NCI-H1417 (cell line): ENCODE measurements around the gene ATAD1.
"Not testable (repeated sequence)": the region's sequence is repeated elsewhere in the genome, so short reads cannot be mapped to it uniquely, and the experiment has no call there.

Experiments used
- DNase-seq, 3 experiments: peaks; one replicate each; lab custom pipeline; 2025; lab: John Stamatoyannopoulos, UW

Gene ATAD1

DNA sequence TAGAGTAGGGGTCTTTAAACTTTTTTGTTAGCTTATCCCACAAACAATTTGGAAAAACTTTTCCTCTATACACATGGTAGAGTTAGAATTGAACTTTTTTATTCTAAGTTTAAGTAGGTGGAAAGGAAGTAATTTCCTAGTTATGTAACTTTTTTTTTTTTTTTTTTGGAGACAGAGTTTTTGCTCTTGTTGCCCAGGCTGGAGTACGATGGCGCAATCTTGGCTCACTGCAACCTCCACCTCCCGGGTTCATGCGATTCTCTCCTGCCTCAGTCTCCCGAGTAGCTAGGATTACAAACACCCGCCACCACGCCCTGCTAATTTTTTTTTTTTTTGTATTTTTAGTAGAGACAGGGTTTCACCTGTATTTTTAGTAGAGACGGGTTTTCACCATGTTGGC is 28.7 kb upstream of the ATAD1 start:
- DNase-seq: not testable (repeated sequence)

GRCh38 chr10:87846023-87846422 is 28.0 kb upstream of the ATAD1 start:
- peak in 1 of 3 experiments; percentile 4 for DNase-seq

DNA sequence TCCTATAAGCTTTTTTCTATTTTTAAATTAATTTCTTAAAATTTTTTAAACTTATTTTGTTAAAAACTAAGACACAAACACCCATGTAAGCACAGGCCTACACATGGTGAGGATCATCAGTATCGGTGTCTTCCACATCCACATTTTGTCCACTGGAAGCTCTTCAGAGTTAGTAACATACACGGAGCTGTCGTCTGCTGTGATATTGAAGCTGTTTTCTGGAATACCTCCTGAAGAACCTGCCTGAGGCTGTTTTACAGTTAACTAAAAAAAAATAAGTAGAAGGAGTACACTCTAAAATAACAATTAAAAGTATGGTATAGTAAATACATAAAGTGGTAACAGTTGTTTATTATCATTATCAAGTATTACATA is 27.6 kb upstream of the ATAD1 start:
- DNase-seq: no peak

DNA sequence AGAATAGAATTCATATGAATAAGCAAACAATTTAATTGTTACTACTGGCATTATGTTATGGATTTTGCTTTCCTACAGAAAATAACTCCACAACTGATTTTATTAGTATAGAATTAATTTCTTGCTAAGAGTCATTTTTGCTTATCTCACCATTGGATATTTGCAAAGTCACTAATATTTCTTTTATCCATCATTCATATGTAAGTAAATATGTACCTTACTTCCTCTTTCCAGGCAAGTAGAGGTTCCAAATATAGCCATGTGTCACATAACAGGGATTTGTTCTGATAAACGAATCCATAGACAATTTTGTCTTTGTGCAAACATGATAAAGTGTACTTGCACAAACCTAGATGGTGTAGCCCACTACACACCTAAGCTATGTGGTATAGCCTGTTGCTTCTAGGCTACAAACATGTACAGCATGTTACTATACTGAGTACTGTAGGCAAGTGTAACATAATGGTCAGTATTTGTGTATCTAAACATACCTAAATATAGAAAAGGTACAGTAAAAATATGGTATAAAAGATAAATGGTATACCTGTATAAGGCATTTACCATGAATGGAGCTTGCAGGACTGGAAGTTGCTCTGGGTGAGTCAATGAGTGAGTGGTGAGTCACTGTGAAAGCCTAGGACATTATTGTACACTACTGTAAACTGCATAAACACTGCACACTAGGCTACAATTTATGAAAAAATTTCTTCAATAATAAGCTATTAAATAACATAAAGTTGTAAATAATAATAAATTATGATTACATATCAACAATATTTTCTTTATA is 27.0 kb upstream of the ATAD1 start:
- DNase-seq: no peak

DNA sequence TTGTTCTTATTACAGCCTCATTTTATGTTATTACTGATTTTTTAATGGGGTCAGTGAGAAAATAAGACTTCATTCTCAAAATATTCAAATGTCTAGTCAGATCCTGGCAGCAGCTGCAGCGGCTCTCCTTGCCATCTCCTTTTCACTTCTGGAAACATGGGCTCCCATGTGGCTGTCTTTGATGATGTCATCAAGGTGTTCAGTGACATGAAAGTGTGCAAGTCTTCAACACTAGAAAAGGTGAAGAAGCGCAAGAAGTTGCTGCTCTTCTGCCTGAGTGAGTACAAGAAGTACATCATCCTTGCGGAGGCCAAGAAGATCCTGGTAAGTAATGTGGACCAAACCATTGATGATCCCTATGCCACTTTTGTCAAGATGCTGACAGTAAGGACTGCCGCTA is 25.7 kb upstream of the ATAD1 start:
- peak in 1 of 3 experiments; percentile 55 for DNase-seq

DNA sequence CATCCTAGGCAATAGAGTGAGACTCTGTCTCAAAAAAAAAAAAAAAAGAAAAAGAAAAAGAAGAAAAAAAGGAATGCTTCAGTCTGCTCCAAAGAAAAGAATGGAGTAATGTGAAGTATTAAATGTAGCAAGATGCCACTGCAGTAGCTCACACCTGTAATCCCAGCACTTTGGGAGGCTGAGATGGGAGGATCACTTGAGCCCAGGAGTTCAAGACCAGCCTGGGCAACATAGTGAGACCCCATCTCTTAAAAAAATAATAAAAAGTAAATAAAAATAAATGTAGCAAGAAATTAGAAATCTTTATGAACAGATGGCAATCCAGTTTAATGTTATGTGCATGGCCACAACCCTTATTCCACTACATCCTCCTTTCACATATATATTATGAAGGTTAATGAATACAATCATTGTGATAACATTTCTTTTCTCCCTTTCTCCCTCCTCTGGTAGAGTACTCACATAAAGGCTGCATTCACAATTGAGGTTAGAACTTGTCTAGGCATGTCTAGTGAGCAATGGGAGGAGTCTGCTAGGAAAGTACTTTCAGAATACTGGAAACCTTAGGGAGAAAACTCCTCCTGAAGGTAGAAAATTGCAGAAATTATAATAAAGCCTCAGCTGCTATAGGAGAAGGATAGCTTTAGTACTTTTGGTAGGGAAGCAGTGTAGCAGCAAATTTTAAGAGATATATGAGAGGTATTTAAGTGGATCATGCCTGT is 24.9 kb upstream of the ATAD1 start:
- DNase-seq: peak in 2 of 3 experiments; percentile 4 to 71

- DNase-seq: no peak
These were observed 24.2 kb upstream of the ATAD1 start for GRCh38 chr10:87842220-87842641.

- DNase-seq: no peak
These were observed 23.2 kb upstream of the ATAD1 start for GRCh38 chr10:87841186-87841585.

- no peak for DNase-seq
These were observed 20.6 kb upstream of the ATAD1 start for GRCh38 chr10:87838650-87839049.

DNA sequence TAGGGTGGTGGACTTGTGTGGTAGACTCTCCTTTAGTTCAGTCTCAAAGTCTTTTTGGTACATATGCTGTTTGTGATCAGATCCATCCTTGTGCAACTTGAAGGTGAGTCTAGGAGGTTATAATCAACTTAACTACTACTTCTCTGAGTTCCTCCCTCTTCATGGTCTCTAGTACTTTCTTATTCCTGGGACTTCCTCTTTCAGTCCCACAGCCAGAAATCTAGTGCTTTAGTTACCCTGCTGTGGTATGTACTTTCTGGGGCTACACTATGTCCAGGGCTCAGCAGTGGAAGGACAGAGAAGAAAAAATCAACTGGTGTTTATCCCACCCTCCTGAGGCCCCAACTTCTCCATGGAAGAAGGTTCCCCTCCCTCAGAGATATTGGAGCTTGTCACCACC is 19.4 kb upstream of the ATAD1 start:
- no peak for DNase-seq

DNA sequence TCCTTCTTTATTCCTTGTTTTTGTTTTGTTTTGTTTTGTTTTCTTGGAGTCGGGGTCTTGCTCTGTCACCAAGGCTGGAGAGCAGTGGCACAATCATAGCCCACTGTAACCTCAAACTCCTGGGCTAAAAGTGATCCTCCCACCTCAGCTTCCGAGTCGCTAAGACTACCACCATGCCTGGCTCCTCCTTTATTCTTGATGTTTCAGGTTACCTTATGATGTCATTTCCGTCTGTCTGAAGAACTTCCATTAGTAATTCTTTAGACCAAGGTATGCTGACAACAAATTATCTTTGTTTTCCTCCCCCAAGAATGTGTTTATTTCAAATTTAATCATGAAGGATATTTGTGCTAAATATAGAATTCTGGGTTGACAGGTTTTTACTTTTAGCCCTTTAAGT is 18.1 kb upstream of the ATAD1 start:
- no peak for DNase-seq

- DNase-seq: no peak
These were observed 12.1 kb upstream of the ATAD1 start for GRCh38 chr10:87829986-87830729.

DNA sequence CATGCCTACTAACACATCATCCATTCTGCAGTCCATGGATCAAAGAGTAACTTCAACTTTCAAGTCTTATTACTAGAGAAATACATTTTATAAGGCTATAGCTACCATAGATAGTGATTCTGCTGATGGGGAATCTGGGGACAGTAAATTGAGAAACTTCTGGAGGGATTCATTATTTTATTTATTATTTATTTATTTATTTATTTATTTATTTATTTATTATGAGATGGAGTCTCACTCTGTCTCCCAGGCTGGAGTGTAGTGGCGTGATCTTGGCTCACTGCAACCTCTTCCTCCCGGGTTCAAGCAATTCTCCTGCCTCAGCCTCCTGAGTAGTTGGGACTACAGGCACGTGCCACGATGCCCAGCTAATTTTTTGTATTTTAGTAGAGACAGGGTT is 11.0 kb upstream of the ATAD1 start:
- DNase-seq: not testable (repeated sequence)

GRCh38 chr10:87827681-87828080 is 9.7 kb upstream of the ATAD1 start:
- no peak for DNase-seq

GRCh38 chr10:87826653-87827052 is 8.6 kb upstream of the ATAD1 start:
- no peak for DNase-seq

DNA sequence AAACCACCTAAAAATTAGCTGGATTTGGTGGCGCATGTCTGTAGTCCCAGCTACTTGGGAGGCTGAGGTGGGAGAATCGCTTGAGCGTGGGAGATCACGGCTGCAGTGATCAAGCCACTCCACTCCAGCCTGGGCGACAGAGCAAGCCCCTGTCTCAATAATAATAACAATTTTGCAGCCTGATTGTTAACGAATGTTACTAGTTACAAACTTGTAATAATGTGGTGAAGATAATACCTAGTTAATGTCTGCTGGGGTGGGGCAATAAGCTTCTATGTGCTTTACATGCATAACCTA is 1.2 kb upstream of the ATAD1 start:
- DNase-seq: no peak

GRCh38 chr10:87818505-87819288 is 671 bp upstream of the ATAD1 start:
- peak; percentile 57 to 76 (median 62) for DNase-seq

DNA sequence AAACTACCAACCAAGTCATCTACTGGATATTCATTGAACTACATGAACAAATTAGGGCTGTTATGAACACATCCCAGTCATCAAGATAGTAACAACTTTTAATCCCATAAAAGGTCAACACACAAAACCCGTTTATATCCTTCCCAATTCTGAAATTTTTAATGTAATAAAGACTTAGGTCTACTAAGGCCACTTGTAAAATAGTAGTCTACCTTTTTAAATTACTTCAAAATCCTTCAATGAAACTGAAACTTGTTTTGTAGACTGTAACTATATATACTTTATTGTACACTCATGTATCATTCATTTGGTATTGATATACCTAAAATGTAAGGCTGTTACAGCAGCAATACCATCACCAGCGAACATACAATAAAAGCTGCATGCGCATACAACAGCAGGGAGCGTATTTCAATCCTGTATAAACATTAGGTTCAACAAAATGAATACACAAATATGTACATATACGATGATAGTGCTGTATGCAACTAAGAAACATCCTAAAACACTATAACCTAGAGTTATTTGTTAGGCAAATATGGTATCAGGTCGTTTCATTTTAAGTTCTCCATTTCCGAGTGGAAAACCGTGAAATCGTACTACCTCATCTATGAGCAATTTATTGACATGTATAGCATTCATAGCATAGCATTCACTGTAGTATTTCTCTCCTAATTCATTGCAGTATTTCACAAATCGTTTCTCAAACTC is 973 bp downstream of the ATAD1 start:
- peak in 1 of 3 experiments; percentile 47 for DNase-seq

DNA sequence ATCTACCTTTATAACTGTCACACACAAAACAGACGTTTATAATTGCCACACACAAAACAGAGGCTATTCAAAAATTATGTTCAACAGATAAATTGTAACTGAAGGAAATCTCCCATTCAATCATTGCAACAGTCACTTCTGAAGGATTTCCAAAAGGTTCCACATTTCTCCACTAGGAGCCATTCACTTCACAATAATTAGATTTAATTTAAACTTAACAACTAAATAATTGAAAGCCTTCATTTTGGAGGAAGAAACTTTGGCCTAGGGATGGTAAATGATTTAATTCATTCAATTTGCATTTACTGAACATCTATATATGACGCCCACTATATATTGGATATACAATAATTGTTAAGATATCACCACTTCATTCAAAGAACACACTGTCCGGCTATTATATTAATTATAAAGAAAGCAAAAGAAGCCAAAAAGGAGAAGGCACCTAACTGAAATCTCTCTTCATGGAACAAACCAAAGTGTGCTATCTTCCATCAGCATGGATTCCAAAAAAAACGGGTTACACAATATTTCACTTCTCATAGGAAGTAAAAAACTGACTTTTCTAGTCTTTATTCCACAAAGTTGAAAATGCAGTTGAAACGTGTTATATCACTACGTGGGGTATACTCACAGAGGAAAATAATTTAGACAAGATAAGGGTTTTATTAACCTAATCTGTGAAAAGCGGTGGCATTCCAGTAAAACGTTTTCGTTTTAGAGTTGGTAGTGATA is 1.7 kb downstream of the ATAD1 start:
- no peak for DNase-seq

- no peak for DNase-seq
These were observed 13.0 kb downstream of the ATAD1 start for GRCh38 chr10:87804939-87805569.
